Dedifferentiated amniotic fluid mesenchymal stem cell (primary cell): ENCODE data around the gene ECE1.

Experiments used
- DNase-seq: peaks from one replicate; pipeline ENCODE4 v3.0.0-alpha.2; 2016; ENCODE audit errors: extremely low spot score

The ECE1 gene

DNA sequence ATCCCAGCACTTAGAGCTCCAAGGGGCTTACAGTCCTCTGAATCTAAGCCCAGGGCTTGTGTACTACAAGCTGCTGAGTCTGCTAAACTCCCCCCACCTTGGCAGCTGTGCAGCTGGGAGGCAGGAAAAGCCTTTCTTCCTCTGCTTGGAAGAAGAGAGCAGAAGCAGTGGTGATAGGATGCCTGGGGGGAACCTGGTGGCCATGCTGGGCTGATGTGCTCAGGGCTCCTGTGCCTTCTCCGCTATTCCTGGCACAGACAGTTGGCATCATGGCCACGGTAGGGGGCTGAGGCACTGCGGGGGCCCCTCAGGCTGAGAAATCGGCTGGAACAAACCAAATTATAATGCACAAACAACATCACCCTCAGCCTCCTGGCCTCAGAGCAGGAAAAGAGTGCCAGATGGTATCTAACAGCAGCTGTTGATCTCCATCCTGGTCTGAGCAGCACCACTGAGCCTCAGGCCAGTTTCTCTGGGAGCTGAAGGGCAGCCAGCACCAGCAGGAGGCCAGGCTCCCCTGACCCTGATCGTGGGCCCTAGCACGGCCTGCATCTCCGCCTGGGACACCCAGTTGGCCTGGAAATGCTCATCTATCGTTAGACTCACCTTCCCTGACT, 35.8 kb downstream of the ECE1 start:
- no peak for DNase-seq

DNA sequence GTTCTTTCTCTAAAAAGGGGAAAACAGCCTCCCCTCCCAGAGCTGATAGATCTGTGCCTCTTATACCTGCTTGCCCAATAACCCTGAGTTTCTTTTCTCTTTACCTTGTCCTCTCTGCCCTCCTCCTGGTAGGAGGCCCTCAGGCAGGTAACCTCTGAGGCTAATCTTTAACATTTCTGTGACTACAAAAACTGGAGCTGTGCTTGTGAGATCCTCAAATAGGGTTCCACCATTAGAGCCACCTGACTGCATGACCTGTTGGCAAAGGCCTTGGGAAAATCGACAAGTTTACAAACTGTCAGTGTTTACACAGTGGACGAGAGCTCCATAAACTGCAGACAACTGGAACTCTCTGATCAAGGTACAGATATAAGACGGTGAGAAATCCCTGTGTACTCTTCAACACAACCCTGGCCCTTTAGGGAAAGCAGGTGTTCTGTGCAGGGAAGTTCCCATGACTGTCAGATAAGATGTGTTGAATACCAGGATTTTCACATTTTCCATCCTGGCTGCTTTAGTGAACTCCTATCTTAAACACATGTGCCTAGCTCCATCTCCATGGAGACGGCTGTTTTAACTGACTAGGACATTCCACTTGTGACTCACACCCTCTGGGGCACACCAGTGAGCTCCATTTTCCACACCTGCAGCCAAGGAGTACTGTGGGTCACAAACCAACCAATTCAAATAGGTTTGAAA, 38.3 kb downstream of the ECE1 start:
- DNase-seq = peak; percentile 72

DNA sequence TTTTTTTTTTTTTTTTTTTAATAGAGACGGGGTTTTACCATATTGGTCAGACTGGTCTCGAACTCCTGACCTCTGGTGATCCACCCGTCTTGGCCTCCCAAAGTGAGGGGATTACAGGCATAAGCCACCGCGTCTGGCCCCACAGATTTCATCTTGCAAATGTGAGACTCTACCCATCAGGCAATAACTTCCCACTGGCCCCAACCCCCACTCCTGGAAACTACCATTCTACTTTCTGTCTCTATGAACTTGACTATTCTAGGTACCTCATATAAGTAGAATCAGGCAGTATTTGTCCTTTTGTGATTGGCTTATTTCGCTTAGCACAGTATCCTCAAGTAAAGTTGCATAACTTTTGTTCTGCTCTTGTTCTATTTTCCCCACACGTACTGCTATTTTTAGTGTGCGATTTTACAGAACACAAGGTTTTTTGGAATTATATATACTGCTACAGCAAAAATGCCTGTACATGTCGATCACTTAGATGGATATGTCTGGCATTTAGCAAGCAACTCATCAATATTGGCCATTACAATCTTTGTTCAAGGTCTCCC, 40.2 kb downstream of the ECE1 start:
- DNase-seq = no peak

DNA sequence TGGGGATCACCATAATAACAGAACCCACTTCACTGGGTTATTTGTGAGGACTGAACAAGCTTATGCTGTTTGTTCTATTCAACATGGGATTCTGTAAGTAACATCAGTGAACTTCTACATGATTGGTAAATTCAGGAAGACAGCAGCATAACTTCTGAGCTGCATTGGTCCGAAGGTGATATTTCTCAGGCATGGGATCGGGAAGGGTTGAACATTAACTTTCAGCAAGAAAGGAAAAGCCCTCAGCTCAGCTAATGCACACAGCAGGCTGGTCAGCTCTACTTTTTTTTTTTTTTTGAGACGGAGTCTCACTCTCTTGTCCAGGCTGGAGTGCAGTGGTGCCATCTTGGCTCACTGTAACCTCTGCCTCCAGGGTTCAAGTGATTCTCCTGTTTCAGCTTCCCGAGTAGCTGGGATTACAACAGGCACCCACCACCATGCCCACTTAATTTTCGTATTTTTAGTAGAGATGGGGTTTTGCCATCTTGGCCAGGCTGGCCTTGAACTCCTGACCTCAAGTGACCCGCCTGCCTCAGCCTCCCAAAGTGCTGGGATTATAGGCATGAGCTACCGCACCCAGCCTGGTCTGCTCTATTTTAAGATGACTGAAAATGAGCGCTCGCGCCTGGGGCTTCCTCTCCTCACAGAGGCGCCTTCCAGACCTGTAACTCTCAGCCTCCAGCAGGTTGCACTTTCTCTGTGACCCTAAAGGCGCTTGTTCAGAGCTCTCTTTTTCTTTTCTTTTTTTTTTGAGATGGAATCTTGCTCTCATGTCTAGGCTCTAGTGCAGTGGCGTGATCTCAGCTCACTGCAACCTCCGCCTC, 42.2 kb downstream of the ECE1 start:
- DNase-seq = no peak

DNA sequence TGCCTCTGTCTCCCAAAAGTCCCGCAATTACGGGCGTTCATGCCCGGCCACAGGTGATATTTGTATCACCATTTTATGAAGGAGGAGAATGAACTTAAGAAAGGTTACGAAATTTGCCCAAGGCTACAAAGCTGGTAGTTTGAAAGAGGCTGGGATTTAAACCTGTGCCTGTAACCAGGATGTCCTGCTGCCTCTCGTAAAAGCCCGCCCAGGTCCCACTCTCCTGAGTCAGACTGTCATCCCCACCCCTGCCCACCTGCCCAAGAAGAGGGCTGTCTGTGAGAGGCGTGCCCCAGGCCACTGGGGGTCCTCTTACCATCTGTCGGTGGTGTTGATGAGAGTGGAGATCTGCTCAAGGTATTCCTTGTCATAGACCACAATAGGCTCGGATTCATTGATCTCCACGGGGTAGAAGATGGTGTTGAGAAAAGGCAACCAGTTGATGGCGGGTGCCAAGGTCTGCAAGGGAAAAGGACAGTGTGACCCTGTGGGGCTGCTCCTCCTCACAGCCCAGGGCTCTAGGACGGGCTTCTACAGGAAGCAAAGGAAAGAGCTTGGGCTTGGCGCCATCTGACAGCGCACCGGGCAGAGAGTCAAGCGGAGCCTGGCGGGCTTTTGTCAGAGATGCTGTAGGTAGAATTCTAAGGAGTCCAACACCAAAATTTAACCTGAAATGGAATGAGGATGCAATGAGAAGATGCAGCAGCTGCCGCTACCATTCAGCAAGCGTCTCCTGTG, 43.2 kb downstream of the ECE1 start:
- DNase-seq = no peak

DNA sequence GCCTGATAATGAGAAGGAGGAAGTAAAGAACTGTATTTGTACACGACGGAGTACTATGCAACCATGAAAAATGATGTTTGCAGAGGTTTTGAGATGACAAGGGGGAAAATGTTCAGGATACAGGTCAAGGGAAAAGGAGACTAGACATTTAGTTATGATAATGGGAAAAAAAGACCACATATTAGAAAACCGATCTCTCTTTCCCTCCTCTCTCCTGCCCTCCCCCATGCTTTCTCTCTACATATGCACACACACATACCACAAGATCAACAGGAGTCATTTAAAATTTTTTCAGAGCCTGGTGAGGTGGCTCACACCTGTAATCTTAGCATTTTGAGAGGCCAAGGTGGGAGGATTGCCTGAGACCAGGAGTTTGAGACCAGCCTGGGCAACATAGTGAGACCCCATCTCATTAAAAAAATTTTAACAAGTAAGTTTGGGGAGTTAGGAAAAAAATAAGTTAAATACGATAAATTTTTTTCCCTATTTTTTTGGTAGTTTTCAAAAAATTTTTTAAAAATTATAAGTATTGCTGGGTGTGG, 44.5 kb downstream of the ECE1 start:
- DNase-seq = no peak

DNA sequence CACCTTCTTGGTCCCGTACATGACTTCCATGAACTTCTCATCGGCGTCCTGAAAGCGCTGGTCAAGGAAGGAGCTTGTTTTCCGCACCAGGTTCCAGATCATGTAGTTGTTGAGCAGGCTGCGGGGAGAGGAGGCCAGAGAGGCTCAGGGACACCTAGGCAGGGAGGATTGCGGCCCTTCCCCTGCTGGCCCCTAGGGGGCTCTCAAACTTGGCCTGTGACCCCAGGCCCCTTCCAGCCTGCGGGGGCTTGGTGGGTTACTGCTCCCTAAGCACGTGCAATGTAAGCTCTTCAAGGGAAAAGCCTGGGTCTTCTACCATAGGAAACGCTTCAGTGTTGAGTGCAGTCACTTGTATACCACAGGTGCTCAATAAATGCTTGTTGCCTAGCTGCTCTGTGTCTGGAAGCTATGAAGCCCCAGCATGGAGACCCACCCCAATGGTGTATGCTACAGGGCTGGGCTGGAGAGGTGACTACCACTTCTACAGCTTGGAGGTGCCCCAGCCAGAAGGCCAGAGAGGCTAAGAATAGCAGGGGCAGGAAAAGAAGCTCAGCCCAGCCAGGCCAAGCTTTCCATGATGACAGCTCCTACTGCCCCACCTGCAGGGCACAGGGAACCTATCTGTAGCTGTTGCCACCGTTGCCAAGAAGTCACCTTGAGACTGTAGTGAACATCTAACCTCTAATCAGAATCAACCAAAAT, 45.1 kb downstream of the ECE1 start:
- DNase-seq = no peak

DNA sequence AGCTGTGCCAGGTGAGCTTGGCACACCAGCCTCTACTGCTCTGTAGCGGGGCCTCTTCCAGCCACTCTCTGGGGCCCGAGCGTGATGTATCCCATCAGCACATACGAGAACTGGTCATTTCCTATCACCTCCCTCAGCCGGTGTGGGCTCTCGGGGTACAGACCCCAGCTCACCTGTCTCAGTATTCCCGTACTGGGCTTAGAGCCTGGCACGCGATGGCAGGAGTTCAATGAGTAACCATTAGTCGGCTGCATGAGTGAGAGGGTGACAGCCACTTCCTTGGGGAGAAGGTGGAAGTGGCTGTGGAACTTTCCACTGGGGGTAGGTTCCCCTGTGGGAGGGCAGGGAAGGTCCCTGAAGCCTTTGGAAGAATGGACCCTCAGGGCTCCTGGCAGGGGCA, 46.1 kb downstream of the ECE1 start:
- no peak for DNase-seq

DNA sequence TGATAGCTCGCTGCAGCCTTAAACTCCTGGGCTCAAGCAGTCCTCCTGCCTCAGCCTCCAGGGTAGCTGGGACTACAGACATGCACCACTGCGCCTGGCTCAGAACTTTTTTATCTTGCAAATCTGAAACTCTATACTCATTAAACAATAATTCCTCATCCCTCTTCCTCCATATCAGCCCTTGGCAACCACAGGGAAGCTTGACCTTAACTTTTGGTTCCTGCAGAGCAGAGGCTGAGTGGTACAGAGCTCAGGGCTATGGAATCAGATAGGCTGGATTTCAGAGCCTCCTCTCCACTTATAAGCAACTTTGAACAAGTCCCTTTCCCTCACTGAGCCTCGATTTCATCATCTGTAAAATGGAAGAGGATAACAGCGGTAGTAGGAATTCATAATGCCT, 47.4 kb downstream of the ECE1 start:
- no peak for DNase-seq

DNA sequence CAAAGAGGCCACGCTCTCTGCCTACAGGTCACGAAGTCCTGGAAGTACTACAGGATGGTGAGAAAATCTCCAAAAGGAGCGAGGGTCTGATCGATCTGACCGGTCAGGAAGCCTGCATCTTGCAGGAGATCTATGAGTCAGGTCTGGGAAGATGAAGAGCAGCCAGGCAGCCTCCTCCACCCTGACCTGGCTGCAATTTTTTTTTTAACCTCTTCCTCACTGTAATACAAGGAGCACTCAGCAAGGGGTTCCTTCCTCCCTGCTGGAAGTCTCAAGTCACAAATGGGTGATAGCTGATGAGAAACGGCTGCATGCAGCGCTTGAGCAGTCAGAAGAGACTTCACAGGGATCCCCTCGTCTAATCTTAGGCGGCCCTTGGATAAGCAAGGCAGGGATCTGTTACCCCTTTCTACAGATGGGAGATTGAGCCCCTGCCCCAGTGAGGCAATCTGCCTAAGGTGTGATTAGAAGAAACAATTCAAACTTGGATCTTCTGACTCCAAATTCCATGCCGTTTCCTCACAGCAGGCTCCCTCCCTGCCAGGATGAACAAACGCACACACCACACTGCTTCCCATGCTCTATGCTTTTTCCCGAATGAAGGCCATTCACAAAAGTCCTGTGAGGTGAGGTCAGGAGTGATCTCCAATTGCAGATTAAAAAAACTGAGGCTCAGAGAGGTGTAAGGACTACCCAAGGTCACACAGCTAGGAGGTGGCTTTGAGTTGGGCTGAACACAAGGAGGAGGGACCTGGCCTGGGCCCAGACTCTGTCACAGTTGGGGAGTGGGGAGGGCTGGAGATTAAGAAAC, 48.3 kb downstream of the ECE1 start:
- DNase-seq = no peak

DNA sequence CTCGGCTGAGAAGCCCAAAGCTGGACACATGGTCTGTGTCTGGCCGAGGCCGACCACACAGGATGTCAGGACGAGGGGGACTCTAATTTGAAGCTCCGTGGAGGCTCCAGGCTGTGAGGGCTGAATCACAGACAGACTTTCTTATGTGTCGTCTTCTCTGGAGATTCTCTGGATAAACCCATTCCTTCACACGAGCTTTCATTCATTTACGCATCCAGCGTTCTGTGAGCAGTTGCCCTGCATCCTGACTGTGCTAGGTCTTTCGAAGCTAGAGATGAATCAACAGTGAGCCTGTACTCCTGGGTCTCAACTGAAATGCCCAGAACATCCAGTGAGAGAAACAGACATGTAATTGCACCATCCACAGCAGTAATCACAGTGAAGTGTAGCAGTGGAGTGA, 49.6 kb downstream of the ECE1 start:
- no peak for DNase-seq

DNA sequence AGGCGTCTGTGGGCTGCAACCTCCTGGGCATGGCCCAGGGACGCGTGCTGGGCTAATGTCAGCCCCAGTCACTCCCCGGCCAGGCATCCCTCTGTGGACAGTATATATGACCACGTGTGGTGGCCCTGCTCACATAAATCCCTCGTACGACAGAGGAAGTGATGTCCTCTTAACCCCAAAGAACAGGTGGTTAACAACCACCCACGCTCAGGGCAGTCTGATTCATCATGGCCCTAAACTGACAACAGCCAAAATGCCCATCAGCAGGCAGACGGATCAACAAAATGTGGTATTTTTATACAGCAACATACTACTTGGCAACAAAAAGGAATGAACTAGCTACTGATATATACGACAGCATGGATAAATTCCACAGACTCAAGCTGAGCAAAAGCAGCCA, 51.0 kb downstream of the ECE1 start:
- DNase-seq = no peak

DNA sequence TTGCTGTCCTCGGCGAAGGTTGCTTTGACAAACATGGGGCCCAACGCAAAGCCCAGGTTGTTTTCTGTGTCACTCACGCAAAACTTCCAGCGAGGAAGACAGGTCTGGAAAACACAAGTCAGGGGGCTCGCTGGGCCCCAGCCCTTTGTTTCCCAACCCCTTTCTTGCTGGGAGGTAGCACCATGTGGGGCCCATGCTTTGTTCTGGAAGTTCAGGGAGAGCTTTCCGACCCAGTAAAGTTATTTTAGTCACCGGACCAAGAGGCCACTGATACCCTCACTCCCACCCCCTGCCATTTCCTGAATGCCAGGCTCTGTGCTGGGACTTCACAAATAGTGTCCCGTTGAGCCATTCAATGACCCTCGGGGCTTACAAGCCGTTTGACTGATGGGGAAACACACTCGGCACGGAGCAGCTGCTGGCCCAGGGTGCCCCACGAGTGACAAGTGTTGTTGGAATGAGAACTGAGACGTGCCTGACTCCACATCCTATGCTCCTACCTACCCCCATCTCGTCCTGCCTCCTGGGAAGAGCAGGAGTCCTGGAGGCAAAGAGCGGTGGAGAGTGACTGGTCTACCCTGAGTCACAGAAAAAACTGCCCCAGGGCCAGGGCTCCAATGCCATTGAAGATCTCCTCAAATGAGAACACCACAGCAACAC, 52.0 kb downstream of the ECE1 start:
- DNase-seq = peak; percentile 64

DNA sequence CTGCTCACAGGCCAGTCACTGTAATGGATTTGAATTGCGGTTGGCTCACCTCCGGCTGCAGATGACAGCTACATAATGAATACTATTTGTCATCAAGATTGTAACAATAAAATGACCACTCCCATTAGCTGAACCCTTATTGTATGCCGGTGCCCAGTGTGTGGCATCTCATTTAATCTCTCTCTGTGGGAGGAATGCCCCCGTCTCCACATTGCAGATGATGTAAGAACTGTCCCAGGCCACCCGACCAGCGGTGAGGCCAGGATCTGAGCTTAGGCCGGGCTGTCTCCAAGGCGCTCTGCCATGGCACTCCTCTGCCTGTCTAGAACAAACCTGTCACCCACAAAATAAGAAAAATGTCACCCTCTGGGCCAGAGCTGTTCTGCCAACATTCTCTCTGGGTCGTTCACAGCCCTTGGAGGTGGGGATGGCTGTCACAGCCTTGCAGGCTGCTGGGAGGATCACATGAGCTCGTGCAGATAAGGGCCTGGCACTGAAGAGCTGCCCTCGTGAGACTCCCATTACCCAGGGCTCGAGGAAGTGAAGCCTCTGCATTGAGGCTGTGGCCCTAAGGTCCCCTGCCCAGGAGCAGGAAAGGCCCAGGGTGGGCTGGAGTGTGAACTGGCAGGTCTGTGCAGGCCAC, 52.7 kb downstream of the ECE1 start:
- DNase-seq = no peak

DNA sequence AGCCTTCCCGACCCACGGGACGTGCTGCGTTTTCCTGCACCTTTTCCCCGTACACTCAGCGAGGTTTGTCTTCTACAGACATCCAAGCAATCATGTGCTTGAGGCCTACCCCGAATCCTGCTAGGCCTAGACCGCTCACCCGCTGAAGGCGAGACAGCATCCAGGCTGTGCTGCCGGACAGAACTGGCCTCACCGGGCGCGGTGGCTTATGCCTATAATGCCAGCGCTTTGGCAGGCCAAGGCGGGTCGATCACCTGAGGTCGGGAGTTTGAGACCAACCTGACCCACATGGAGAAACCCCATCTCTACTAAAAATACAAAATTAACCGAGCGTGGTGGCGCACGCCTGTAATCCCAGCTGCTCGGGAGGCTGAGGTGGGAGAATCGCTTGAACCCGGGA, 54.1 kb downstream of the ECE1 start:
- no peak for DNase-seq

DNA sequence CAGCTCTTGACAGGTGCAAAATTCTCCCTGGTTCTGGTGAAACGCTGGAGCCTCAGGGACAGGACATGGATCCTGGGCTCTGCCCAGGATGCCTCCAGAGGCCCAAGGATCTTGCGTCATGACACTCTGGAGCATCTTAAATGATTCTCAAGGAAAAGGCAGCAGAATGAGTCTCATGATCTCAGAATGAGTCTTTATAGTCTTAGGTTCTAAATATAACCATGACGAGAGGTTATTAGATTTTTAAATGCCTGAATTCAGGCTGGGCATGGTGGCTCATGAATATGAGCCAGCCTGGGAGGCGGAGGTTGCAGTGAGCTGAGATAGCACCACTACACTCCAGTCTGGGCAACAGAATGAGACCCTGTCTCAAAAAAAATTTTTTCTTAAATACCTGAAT, 55.5 kb downstream of the ECE1 start:
- DNase-seq = no peak

DNA sequence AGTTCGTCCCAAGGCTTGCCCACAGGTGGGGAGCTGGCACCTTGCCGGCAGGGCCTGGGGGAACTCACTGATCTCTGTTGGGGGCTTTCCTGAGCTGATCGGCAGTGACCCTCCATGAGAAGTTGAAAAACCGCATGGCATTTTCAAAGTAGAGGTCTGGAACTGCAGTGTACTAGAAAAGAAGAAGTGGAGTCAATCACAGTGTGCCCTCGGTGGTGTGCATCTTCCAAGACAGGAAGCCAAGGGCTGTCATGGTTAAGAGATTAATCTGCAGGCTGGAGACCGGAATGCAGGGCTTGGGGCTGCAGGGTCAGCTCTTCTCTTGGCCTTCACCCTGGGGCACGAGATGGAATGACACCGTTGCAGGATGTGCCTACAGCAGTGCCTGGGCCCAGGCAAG, 56.8 kb downstream of the ECE1 start:
- DNase-seq = no peak

DNA sequence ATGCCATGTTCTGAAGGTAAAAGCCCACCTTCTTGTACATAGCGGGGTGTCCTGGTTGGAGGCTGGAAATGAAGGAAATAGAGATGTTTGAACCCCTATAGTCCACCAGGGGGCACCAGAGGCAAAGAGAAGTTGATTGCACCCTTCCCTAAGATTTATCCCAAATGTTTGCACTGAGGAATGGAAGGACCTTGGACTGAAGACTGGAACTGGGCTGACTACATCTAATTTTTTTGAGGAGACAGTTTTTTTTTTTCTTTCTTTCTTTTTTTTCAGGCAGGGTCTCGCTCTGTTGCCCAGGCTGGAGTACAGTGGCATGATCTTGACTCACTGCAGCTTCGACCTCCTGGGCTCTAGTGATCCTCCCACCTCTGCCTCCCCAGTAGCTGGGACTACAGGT, 58.2 kb downstream of the ECE1 start:
- peak; percentile 63 for DNase-seq
